Measurements from ENCODE around the gene SHOC2.
"Not testable (repeated sequence)": the region's sequence is repeated elsewhere in the genome, so short reads cannot be mapped to it uniquely, and the experiment has no call there.

Gene SHOC2

DNA sequence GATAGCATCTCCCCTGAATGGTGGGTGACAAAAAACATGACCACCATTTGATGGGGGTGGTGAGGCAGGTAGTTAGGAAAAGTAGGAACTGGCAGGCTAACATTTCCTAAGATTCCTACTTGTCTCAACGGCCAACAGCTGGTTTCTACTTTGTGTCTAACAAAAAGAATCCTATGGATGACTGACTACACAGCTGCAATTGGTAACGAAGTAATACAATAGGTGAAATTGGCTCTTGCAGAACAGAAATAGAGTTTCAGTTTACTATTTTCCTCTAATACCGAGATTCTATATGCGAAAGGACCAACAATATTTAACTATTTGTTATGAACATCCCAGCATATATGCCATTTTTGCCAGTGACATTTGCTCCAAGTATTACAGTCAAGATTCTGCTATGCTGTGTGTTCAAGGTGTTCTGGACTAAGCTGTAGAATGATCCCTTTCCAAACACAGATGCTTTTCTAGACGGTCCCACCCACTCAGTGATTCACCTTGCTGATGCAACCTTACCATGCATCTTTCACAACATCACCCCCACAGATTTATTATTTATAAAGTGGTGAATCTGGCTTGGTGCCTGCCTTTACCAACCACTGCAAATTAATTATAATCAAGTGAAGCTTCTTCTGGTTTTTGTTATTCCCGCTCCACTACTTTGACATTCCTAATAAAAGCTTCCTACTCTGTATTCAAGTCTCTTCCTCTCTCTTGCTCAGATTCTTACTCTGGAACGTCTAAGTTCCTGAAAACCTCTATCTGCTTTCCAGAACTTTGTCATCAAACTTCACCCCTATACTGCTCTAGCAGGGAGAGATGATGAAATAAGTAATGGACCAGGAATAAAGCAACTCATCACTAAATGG, 17.2 kb upstream of the SHOC2 start:
- DNase-seq: no peak

DNA sequence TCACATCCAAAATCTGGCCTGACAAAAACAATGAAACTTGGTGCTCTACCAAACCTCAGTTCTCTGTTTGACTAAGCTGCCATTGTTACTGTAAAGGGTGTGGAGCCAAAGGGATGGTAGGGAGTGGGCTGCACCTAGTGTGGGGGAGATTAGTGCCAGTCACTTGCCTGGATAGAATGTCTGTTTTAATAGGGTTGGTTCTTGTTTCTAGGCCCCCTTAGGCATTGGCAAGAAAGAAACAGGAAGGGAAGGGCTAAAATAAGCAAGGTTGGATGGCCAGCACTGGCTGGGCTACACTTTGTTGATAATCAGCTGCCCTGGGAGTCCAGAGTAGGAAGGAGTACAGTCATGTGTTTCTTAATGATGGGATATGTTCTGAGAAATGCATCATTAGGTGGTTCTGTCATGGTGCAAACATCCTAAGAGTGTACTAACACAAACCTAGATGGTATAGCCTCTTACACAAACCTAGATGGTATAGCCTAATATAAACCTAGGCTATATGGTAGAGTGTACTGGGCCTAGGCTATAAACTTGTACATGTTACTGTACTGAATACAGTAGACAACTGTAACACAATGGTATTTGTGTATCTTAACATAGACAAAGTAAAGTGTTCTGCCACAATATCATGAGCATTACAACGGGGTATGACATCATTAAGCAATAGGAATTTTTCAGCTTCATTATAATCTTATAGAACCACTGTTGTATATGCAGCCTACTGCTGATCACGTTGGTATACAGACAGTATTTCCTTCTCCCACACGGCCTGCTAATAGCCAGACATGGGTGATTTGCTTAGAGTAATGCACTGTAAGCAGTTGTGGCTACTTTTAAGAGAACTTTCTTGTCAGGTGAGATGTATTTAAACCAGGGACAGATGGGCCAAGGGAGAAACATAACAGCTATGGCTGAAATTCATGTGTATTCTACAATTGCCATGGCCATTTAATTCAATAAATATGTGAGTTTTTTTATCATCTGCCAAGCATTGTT, 15.8 kb upstream of the SHOC2 start:
- DNase-seq: no peak

DNA sequence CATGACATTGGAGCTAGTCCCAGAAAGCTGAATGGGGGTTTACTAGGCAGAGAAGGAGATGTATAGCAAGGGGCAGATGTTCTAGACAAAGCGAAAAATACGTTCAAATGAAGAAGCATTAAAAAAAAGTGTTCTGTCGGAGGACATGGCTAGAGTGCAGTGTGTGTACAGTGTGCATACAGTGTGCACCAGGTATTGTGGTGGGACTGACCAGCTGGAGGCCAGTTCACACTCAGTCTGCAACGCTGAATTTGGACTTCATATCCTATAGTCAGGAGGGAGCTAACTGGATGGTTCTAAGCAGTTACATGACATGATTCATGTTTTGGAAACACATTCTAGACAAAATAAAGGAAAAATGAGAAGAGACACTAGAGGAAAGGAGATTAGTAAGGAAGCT, 9.3 kb upstream of the SHOC2 start:
- DNase-seq: no peak

DNA sequence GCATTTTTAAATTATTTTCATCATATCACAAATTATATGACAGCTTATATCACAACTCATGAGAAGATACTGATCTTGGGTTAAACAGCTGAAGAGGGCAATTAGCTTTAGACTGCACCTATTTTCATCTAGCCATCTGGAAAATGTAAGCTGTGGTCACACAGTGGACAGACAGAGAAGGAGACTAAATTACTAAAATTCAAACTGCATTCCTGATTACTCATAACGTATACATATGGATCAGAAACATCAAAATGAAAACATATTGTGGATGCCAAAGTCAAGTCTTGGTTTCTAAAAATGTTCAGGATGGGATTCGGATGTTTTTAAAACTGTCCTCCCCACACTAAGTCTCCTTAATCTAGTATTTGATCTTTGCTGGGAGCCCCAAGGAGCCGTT, 7.0 kb upstream of the SHOC2 start:
- no peak for DNase-seq

DNA sequence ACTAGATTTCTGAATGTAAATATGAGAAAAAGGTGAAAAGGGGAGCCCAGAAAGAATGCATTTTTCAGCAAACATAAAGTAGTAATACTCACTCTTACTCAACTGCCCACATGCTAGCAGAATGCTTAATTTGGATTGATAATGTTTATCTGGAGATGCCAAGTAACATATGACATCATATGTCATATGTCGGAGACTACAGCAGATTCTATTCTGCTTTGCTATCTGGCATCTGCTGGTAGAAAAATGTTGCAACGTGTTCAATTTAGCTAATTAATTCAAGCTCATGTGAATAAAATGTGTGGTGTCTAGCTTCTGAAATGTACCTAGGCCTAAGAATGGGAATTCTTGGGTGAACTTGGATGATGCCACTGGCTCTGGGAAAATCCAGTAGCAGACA, 5.0 kb upstream of the SHOC2 start:
- DNase-seq: no peak

DNA sequence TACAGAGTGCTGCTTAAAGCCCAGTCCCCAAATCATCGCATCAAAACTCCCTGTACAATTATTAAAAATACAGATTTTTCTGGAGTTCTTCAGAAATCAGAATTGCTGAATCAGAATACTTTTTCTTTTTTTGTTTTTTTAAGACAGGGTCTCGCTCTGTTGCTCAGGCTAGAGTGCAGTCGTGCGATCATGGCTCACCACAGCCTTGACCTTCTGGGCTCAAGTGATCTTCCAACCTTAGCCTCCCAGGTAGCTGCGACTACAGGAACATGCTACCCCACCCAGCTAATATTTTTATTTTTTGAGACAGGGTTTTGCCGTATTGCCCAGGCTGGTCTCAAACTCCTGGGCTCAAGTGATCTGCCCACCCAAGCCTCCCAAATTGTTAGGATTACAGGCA, 4.4 kb upstream of the SHOC2 start:
- no peak for DNase-seq

DNA sequence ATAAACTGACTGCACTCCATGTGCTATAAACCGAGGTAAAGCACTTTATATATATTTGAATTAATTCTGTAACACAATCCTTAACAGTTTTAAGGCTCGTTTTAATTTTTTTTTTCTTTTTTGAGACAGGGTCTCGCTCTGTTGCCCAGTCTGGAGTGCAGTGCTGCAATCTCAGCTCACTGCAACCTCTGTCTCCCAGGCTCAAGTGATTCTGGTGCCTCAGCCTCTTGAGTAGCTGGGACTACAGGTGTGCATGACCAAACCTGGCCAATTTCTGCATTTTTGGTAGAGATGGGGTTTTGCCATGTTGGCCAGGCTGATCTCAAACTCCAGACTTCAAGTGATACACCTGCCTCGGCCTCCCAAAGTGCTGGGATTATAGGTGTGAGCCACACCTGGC, 3.8 kb upstream of the SHOC2 start:
- not testable (repeated sequence) for DNase-seq

DNA sequence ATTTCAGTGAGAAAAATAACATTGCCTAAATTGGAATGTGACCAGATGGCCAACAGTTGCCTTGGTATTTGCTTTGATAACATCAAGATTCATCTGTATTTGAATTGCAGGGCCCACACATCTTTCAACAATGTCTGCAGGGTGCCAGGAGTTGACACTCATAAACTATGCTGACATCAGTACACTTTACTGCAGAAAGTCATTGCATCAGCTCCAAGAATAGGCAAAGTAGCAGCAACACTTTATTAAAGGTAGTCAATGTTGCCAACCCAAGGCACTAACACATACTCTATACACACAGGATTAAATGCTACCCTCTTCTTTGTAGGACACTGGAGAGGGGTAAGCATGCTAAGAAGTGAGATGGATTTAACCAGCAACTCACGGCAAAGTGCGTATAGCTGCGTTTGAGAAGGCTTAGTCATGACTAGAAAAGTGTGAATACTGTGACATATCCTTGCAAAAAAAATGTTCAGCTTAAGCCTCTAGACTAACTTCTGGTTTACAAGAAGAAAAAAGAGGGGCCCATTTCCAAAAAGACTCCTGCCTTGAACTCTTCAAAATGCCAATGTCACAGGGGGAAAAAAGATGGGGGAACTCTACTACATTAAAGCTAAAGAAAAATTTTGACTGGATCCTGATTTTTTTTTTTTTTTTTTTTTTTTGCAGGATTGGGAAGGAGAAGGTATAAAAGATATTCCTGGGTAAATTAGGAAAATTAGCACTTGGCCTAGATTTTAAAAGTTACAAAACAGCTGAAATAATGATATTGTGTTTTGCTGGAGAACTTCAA, 2.7 kb upstream of the SHOC2 start:
- no peak for DNase-seq

DNA sequence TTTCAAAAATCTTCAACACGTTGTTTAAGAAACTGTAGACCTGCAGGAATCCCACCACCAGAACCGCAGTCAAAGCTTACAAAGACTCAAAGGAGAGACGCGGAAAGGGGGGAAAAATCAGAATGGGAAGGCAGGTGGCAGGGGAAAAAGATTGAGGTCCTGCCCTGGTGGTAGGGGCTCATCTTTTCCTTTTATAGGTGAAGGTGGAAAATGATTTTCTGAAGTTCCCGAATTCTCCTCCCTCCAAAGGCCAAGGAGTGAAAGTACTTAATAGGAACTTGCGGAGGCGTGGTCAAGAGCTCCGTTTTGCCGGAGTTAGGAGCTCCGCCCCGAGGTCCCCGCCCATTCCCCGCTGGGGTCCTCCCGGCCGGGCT, 1.1 kb upstream of the SHOC2 start:
- DNase-seq: peak; percentile 84

DNA sequence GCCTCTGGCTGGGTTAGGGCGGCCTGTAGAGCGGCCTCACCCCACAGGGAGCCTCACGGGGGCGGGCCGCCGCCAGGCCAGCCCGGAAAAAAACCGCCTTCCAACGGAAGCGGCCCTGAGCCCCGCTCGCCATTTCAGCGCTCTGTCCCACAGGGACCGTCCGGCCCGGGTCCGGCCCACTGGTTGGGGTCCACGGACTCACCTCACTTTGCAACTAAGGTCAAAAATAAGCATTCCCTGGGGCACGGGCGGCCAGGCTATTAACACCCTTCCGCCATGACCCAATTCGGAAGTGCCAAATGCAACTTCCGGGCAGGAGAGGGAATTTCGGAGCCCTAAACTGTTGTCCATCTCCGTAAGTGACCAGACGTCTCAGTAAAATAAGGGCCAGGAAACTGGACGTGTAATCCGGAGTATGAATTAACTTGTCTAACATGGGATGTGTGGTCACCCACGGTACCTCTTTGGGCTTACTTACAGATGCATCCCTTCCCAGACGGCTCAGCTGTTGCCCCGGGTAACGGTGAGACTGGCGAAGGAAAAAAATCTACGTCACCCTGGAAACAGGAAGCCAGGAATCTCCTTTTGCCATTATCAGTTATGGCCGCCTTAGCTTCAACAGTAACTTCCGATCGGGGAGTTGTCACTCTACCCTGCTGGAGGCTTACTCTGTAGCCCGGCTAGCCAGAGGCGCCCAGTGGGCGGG, 608 bp upstream of the SHOC2 start, which contains the start of gene BBIP1:
BBIP1 (minus strand) TSS at position 538 of the 706 bp plus-strand sequence. CDS start 1,023 bp downstream, outside the sequence.
- DNase-seq: peak; percentile 99

DNA sequence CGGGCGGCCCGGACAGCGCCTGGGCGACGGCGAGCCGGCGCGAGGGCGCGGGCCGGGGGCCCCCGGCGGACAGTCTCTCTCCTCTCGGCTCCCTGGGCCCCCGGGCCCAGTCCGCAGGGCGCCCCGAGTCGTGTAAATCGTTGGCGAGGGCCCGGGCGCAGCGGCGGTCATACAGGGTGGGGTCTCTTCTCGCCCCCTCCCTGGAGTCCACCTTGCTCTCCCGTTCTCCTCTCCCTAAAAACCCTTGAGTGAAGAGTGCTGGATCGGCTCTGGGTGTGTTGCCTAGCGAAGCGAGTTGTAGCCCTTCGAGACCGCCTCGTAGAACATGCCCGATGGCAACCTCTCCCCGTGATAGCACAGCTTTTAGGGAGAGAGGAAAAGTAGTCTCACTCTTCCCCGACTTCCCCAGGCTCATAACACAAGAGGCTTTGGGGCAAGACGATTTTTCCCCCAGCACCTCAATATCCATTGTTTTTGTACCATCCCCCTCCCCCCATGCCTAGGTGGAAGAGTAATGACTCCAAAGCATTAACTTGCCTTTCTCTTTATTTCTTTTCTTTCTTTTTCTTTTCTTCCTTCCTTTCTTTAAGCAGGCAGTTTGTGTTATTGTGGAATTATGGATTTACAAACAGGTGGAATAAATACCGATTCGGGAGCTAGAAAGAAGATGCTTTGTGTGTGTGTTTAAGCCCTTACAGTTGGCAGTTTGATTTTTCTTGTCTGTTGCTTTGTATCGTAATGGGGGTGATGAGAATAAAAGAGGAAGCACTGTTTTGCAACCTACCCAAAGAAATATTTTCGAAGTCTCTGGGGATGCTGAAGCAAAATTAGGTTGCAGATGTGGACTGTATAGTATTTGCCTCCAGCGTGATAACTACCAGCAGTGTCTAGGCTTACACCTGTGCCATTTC, 822 bp downstream of the SHOC2 start:
- DNase-seq: peak; percentile 84

DNA sequence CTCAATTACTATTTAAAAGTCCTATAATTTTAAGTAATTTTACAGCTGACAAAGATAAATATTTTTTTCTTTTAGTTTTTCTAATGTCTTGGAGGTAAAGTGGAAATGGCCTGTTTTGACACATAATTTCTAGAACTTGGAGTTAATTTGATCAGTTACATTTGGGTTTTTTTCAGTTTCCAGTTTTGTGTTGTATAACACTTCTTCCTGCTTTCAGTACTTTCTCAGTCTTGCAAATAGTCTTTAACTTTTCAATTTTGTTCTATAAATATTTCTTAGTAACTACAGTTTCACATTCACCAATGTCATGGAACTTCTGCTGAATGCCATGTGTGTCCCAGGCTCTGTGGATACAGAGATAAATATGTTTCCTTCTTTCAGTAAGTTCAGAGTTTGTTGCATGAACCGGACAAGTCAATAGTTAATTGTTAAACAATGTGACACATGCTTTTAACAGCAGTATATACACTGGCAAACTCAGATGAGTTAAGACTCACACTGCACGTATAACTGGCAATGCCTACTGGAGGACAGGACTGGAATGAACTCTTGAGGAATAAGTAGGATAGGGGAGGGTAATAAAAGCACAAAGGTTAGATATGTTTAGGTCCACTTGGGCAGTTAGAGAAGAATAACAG, 4.6 kb downstream of the SHOC2 start:
- DNase-seq: no peak

DNA sequence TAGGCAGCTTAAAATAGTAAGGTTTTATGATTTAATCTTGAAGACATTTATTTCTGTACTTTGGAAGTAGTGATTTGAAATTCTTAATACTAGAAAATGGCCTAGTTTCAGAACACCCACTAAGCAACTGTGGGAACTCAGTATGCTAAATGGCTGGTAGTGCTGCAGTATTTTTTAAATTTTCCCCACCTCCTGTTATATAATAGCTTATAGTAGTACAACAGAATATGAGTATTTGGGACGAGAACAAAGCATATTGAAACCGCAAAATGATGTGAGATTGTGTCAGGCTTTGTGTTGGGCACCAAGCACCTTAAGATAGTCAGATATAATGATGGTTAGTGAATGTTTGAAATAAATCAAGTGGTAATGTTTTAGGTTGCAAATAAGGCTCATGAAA, 8.1 kb downstream of the SHOC2 start:
- DNase-seq: no peak

DNA sequence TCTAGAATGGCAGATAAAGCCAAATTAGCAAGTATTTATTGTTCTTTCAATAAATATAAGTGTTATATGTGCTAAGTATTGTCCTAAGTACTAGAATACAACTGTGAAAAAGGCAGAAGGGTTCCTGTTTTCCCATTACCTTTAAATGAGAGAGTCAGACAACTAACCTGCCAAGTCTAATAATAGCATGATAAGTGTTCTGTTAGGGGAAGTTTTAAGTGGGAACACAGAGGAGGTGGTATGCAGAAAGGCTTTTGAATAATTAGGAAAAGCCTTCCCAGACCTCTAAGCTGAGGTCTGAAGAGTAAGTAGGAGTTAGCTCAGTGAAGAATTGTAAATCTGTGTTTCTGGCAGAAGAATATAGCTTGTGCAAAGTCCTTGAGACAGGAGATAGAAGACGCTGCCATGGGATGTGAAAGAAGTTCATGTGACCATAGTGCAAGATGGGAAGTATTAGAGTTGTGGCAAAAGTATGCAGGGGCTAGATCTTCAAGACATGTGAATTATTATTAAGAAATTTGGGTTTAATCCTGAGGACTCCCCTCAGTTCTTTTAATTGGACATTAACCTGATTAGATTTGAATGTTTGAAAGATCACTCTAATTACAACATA, 12.5 kb downstream of the SHOC2 start:
- no peak for DNase-seq

DNA sequence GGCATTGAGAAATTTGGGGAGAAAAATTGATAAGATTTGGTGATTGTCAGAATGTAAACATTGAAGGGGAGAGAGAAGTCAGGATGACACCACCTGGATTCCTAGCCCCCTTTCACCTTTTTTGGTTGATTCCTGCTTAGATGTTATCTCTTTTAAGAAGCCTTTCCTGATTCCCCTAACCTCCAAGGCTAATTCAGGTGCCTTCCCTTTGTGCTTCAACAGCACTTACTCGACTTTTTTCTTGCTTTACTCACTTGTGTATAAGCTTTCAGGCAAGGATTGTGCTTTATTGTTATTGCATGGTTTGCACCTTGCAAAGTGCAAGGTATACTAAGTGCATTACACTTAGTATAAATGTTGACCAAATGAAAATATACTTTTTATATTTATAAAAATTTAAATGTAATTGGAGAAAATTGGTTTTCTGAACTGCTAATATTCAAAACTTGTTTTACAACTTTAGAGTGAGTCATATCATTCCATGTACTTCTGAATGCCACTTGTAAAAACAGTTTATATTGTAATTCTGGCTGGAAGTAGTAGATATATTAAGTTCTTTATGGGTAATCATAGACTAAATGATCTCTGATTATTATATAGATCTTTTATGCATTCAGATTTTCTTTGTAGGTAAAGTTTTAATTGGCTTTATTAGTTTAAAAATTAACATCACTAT, 13.2 kb downstream of the SHOC2 start:
- no peak for DNase-seq

DNA sequence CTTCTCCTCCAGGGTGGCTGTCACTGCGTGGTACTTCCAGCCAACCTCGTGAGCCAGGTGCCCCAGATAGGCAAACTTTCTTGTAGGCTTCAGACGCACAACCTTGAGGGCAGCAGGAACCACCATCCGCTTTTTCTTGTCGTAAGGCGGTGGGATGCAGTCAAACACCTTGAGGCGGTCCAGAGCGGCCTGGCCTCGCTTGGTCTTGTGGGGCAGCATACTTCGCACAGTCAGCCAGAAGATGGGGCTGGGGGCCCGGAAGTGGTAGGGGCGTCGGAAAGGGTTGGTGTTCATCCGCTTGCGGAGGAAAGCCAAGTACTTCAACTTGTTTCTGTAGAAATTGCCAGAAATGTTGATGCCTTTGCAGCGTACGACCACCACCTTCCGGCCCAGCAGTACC, 17.4 kb downstream of the SHOC2 start:
- DNase-seq: no peak

DNA sequence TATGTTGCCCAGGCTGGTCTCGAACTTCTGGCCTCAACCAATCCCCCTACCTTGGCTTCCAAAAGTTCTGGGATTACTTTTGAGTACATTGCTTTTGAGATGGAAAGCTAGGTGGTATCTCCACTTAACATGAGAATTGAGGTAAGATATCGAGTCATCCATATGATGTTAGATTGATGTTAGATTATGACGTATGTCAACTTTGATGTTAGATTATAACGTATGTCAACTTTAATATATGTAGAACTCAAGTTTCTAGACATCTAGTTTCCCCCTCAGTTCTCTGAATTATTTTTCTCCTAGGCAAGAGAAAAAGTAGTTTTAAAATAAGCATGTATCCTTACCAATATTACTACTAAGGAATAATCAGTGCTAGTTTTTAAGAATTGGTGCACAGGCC, 20.0 kb downstream of the SHOC2 start:
- no peak for DNase-seq

DNA sequence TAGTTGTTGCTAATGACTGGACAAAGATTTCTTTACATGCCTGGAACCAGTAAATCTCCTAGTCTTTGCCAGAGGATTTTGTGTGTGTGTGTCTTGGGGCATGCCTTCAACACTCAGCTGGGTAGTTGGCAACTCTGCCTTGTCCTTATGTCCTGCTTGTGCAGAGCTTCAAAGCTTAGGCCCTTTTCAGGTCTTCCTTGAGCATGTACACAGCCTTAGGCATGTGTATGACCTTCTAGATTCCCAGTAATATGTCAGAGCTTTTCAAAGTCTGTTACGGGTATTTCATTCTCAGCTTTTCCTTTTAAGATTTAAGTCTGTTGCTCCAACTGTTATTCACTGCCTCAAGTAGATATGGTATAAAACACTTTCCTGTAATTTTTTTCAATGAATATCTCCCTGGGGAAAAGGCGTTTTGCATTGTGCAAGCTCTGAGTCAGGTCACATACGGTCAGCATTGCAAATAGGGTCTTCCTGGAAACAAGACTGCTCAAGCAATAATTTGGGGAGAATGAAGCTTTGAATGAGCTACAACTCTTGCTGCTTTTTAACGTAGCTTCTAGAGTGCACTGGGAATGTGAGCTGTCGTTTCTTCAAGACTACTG, 25.5 kb downstream of the SHOC2 start:
- DNase-seq: peak; percentile 64

DNA sequence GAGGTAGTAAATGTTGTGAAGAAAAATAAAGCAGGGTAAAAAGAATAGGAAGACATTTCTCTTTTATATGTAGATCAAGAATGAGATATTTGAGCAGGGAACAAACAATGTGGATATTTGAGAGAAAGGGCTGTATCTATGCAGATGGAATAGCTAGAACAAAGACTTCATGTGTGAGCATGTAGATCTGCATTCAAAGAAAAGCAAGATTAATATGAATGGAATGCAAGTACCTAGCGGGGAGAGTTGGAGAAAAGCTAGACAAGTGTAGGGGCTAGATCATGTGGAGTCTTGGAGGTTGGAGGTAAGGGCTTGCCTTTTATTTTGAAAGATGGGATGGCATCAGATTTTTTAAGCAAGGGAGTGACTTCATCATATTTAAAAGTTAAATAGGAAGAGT, 27.1 kb downstream of the SHOC2 start:
- DNase-seq: no peak

Data from GF-D8 (cell line).